GM13977 (cell line): ENCODE measurements around the gene ARHGAP12.

ENCODE experiments used
- DNase-seq: peaks from one replicate; pipeline ENCODE4 v3.0.0; 2012; ENCODE audit warnings: low spot score
- in situ Hi-C: fragments of 300-500 bp; cut with MboI; formaldehyde crosslinking; loops from one replicate; pipeline ENCODE4 v1.12.0; 2022; ENCODE audit warnings: low sequenced_read_pairs, low pct_unique_long_range_greater_than_20kb, mixed read lengths, inconsistent platforms; ENCODE audit not compliant: unreplicated experiment
- TF ChIP-seq, protein P1 (sequence below): IDR thresholded peaks from 2 replicates; pipeline ENCODE4 v1.5.1; 2012; ENCODE audit warnings: mild to moderate bottlenecking, control low read depth; ENCODE audit not compliant: insufficient read depth; ENCODE audit errors: extremely low read depth, missing control alignments

Gene ARHGAP12

DNA sequence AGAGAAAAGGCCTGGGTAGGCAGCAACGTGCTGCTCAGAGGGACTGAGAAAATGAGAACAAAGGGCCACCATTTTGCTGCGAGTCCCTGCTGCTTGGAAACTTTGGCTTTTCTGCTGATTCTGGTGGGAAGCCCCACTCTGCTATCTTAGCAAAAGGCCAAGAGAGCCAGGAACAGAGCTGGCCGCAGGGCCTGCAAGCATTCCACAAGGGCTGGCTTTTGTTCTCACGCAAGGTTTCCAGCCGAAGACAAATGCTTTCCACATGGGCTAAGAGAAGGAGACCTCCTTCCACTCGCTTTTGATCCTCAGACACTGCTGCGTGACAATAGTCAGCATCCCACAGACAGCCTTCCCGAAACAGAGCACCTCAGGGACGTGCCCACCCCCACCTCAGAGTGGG, 163.1 kb downstream of the ARHGAP12 start:
- in situ Hi-C loops, result no loop called here
- no peak for DNase-seq

DNA sequence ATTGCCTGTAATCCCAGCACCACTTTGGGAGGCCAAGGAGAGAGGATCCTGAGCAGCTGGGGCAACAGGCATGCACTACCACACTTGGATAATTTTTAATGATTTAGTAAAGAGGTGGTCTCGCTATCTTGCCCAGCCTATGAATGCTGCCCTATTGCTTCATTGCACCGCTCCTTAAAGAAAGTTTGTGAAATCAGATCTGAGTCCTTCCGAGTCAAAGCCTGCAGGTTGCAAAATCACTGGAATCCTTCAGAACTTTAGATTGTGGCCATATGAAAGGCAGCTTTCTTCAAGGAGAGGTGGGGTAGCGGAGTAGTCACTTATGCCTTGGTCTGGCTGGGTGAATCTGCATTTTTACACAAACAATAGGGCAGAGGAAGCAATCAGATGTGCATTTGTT, 166.3 kb downstream of the ARHGAP12 start:
- no peak for DNase-seq
- in situ Hi-C loops, result no loop called here
- TF ChIP-seq, protein P1, sequence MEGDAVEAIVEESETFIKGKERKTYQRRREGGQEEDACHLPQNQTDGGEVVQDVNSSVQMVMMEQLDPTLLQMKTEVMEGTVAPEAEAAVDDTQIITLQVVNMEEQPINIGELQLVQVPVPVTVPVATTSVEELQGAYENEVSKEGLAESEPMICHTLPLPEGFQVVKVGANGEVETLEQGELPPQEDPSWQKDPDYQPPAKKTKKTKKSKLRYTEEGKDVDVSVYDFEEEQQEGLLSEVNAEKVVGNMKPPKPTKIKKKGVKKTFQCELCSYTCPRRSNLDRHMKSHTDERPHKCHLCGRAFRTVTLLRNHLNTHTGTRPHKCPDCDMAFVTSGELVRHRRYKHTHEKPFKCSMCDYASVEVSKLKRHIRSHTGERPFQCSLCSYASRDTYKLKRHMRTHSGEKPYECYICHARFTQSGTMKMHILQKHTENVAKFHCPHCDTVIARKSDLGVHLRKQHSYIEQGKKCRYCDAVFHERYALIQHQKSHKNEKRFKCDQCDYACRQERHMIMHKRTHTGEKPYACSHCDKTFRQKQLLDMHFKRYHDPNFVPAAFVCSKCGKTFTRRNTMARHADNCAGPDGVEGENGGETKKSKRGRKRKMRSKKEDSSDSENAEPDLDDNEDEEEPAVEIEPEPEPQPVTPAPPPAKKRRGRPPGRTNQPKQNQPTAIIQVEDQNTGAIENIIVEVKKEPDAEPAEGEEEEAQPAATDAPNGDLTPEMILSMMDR, result no peak

More for the DNA sequence above, 163.1 kb downstream of the ARHGAP12 start:
- TF ChIP-seq, protein P1, result no peak

DNA sequence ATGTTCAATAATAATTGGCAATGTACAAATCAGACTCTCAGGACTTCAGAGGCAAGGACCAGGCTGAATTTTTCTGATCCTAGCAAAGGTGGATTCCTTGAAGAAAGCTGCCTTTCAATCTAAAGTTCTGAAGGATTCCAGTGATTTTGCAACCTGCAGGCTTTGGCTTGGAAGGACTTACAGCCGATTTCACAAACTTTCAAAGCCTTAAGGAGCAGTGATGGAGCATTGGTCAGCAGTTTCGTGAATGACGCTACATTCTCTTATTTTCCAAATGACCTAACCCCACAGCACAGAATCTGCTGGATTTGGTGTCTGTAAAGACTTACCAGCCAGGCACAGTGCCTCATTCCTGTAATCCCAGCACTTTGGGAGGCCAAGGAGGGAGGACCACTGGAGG, 167.5 kb downstream of the ARHGAP12 start:
- TF ChIP-seq, protein P1, result no peak
- in situ Hi-C loops, result no loop called here
- DNase-seq, result no peak

DNA sequence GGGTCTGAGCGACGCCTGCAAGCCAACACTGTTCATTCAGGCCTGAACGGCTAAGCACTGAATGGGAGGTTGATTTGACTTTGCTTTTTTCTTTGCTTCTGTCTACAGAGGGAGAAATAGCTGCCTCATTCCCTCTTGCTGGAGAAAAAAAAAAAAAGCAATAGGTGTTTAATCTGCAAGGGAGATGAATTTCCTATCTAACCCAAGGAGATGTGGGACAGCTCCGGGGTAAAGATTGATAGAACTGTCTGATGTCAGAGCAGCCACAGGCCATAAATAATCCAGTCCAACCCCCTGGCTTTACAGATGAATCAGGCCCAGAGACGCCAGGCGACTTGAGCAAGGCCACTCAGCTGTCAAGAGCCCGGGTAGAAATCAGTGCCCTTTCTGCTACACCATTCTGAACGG, 168.0 kb downstream of the ARHGAP12 start:
- no peak for DNase-seq
- in situ Hi-C loops, result no loop called here
- TF ChIP-seq, protein P1, result no peak

DNA sequence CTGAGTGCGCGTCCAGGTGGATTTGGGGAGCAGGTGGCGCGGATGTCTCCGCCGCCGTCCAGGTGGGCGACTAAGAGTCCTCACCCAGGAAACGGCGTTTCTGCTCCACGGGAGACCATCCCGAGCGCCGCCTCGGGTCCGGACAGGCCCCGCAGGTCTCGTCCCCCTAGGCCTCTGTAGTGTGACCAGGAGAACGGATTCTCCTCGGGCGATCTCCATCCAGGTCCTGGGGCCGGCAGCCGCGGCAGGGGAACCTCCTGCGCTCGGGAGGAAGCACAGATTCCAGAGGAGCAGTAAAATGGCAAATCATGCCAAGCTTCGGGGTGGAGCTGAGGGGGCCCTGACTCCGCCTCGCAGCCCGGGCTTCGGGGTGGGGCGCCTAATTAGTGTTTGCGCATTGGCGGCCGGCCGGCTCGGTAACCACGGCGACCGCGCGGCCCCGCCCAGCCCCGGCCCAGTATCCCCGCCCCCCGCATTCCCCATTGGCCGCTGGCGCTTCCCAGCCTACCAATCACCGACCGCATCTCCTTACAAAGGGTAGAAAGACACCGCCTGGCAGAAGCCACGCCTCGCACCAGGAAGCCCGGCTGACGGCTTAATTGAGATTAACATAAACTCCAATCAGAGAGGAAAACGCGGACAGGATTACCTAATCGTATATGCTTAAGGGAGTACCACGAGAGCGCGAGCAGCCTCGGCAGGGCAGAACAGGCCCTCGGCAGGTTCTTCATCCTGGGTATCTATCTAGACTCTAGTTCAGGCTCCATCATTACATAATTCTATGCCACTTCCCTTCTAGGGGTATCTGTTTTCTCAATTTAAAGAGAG, 168.6 kb downstream of the ARHGAP12 start:
- in situ Hi-C loops, result no loop called here
- DNase-seq, result peak; percentile 98
- TF ChIP-seq, protein P1, result no peak

DNA sequence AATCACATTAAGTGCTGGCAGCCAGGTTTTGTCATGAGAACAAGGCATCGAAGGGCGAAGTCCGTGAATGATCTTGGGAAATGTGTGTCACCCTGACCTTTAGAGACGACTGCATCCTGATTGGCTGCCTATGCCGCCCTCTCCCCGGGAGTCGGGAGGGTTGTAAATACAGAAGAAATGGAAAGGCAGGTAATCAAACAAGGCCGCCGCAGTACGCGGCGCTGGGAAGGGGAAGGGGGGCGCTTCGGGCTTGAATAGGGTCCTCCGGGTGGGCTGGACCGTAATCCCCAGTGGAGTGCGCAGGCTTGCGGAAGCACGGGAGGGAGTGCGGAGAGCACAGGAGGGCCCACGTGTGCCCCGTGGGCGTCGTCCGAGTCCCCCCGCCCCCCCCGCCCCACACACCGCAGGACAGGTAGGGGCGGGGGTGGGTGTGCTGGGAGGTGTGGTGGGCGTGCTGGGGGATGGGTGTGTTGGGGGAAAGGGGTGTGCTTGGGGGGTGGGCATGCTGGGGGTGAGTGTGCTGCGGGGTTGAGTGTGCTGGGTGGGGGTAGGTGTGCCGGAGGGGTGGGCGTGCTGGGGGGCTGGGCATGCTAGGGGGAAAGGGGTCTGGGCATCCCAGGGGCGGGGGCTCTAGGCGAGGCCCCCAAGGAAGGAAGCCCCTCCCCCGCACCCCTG, 169.4 kb downstream of the ARHGAP12 start:
- in situ Hi-C loops, result no loop called here
- peak; percentile 41 for DNase-seq
- TF ChIP-seq, protein P1, result no peak
